Skeletal muscle cell (primary cell): ENCODE measurements around the gene SMNDC1.

Experiments used
- DNase-seq: peaks from one replicate; pipeline ENCODE4 v3.0.0-alpha.2; 2010; ENCODE audit warnings: low read depth
- H3K4me3 ChIP-seq: 2 replicates; pipeline ENCODE4 v1.5.1; 2011; ENCODE audit warnings: low read depth, mild to moderate bottlenecking, control low read depth, low read length, moderate library complexity

SMNDC1 gene

GRCh38 chr10:110304780-110305421 lies at the start of gene SMNDC1:
Gene SMNDC1 (minus strand): TSS chr10:110304920. CDS start chr10:110303587, 1,333 bp downstream.
- H3K4me3 ChIP-seq = peak within 1 kb of the TSS; percentile 73
- peak; percentile 90 for DNase-seq

- no peak overlapping the region for H3K4me3 ChIP-seq
- peak; percentile 64 for DNase-seq
Measured at GRCh38 chr10:110354322-110354766, 49.6 kb upstream of the SMNDC1 start.

DNA sequence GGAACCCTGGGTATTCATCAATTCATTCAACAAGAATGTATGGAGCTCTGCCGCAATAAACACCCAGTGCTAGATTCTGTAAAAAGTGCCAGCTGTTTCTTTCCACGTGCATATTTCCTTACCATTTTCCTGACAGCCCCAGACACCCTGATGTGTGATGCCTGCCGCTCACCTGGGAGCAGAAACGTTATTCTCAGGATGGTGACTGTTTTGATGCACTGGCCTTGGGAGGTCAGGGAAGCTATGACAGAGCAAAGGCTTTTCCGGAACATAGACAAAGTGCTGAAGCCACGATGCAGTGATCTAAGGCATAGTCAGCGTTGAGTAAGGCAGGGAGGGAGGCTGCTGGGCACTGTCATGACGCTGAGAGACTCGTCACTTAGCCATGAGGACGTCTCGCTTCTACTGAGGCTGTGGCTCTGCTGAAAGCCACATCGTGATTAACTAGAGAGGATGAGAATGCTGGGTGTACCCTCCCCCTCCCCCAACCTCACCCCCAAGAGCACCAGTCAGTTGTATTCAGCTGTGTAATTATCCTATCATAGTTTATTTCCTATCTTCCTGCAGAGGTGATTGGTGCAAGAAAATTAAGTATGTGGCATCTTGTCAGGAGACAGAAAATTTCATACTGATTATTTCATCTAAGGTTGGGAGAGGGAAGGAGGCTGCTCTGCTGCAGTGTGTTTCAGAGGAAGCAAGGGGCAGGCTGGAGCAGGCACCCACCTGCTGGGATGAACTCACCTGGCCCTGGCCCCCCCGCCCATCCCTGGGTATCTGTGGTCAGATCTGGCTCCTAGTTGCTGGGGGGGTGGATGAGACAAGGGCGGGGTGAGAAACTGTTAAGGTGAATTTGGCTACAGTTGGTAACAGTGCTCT lies 48.8 kb upstream of the SMNDC1 start:
- peak; percentile 90 for DNase-seq
- peak overlapping the region; percentile 28 for H3K4me3 ChIP-seq

DNA sequence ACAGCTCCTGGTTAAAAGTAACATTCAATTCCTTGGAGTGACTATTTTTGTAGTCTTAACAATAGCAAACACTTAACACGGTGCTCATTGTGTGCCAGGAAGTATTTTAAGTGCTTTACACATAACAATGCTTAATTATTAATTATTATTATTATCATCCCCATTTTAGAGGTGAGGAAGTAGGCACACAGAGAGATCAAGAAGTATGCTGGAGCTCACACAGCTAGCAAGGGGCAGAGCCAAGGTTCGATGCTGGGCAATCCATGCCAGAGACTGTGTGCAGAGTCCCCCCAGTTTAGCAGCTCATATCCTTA lies 48.2 kb upstream of the SMNDC1 start:
- no peak overlapping the region for H3K4me3 ChIP-seq

DNA sequence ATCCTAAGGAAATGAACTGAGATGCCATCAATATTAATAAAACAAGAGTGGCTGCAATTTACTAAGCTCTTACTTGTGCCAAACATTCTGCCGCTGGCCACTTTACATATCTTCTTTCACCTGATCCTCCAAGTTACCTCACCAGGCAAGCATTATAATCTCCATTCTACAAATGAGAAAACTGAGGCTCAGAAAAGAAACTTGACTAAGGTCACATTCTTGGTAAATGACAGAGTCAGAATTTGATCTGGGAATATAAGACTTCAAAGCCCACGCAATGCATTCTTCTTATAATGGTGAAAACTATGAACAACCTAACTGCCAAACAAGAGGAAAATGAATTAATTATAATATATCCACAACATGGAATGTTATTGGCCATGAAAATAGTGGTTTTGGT lies 46.1 kb upstream of the SMNDC1 start:
- no peak for DNase-seq
- H3K4me3 ChIP-seq = no peak overlapping the region

More for the DNA sequence above, 48.2 kb upstream of the SMNDC1 start:
- DNase-seq = no peak

DNA sequence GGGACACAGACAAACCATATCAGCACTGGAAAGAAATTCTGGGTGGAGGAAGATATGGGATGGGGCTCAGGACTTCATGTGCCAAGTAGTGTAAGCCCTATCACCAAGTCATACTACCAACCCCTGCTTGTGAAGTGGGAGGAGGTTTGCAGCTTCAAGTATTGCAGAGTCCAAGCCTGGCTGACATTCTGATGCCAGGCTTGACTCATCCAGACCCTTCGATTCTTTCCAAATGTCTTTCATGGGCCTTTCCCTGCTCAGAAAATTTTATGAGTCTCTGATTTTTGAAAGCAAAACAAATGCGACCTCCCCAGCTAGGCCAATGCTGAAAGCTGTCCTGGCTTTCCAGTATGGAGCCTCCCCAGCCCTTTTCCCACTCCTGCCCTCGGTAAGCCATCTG lies 45.1 kb upstream of the SMNDC1 start:
- no peak overlapping the region for H3K4me3 ChIP-seq
- no peak for DNase-seq

- DNase-seq = no peak
- no peak overlapping the region for H3K4me3 ChIP-seq
Measured at GRCh38 chr10:110349386-110349785, 44.7 kb upstream of the SMNDC1 start.

DNA sequence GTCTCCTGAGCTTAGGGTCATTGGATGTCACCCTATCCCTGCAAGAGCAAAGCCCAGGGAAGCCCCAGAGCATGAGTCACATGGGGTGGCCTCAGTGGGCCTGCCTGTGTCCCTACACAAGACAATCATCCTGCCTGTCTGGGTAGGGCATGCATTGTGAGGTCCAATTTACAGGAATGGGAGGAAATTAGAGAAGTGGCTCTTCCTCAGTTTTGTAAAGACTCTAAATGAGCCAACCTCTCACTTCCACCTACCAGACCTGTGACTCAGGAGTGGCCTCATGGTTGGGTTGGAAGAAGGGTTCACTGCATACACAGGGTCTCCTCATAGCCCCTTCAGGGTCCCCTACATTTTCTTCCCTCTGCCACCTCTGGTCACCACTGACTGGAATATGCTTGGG lies 43.6 kb upstream of the SMNDC1 start:
- no peak for DNase-seq
- H3K4me3 ChIP-seq = no peak overlapping the region

- H3K4me3 ChIP-seq = no peak overlapping the region
- no peak for DNase-seq
Measured at GRCh38 chr10:110346914-110347313, 42.2 kb upstream of the SMNDC1 start.

- no peak for DNase-seq
- H3K4me3 ChIP-seq = no peak overlapping the region
Measured at GRCh38 chr10:110345286-110345685, 40.6 kb upstream of the SMNDC1 start.

DNA sequence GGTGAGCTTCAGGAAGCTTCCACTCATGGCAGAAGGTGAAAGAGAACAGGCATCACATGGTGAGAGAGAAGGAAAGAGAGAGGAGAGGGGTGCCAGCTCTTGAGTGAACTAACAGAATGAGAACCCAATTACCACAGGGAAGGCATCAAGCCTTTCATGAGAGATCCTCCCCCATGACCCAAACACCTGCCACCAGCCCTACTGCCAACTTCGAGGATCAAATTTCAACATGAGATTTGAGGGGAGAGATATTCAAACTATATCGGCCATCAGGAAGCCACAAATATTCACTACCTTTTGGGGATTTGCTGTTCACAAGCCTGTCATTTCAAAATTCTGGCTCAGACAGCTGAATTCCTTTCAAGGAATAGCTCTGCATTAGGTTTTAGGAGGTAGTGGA lies 39.9 kb upstream of the SMNDC1 start:
- no peak for DNase-seq
- H3K4me3 ChIP-seq = no peak overlapping the region

GRCh38 chr10:110343947-110344346 lies 39.2 kb upstream of the SMNDC1 start:
- H3K4me3 ChIP-seq = no peak overlapping the region
- no peak for DNase-seq

DNA sequence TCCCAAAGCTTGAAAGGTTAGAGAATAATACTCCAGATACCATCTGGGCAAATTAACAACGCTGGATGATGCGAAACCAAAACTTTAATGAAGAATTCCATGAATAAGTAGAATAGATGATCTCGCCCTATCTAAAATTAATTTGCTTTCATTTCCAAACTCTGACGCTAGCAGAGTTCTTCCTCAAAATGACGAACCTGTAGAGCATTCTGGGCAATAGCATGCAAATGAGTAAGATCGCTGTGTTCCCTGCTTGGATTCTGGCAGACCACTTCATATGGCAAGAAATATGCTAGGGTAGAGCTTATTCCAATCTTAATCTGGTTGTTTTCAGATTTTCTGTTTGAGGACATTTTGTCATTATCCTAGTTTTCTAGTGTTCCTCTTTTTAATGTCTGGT lies 36.1 kb upstream of the SMNDC1 start:
- DNase-seq = no peak
- no peak overlapping the region for H3K4me3 ChIP-seq

DNA sequence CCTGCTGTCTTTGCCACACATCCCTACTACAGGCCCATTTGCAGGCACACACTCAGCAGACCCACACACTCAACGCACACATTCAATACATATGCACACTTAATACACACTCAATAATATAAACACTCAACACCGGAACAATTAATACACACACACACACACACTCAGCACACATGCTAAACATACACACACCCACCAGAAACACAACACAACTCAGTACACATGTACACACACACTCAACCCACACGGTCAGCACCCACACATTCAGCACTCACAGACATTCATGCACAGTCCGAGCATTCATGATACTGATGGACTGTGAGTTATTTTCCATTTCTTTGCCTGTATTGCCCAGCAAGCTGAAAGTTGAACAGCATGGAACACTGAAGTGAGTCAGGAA lies 35.4 kb upstream of the SMNDC1 start:
- H3K4me3 ChIP-seq = no peak overlapping the region
- DNase-seq = no peak

- DNase-seq = no peak
- no peak overlapping the region for H3K4me3 ChIP-seq
Measured at GRCh38 chr10:110337906-110338305, 33.2 kb upstream of the SMNDC1 start.

DNA sequence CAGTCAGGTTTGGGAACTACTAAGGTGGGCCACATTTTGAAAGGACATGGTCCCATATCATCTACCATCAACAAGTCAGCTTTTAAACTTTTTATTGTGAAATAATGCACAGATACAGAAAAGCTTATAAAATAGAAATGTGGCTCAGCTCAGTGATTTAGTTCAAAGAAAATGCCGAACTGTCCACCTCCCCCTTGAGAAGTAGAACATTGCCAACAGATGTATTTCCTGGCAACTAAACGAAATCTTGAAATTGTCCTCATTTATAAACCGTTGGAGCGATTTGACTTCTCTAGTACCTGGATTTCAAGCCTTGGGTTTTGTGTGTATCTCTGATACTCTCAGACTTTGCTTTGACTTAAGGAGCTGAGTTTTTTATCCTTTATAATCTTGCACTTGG lies 32.7 kb upstream of the SMNDC1 start:
- no peak for DNase-seq
- no peak overlapping the region for H3K4me3 ChIP-seq

DNA sequence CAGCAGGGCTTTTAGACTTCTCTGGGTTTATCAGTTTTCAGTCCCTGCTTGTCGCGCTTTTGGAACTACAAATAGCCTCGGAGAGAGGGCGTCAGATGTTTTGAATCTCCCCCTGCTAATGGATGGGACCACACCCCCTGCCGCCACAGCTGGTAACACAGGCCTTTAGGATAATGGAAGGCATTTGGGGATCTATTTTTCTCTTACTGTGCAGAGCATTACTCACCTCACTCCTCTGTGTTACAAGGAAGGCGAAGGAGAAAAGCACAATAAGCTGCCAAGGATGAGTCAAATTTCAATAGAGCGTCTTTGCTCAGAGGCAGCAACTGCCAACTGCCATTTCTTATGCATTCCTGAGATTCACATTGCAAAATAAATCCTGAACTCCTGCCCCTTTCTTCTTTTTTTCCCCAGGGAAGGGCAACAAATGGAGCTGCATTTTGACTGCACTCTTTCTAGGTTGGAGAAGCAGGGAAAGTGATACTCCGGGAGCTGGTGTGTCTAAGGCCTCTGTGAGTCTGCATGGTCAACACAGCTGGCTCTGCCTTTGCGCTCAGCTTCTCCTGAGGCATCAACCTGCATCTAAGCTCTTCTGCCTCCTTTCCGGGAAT lies 31.5 kb upstream of the SMNDC1 start:
- peak overlapping the region; percentile 8 for H3K4me3 ChIP-seq
- peak; percentile 97 for DNase-seq

GRCh38 chr10:110335314-110336064 lies 30.8 kb upstream of the SMNDC1 start:
- peak overlapping the region; percentile 8 for H3K4me3 ChIP-seq
- no peak for DNase-seq

- no peak overlapping the region for H3K4me3 ChIP-seq
- DNase-seq = no peak
Measured at GRCh38 chr10:110334061-110334656, 29.4 kb upstream of the SMNDC1 start.
